Measurements from ENCODE around the gene MTA3.

DNA sequence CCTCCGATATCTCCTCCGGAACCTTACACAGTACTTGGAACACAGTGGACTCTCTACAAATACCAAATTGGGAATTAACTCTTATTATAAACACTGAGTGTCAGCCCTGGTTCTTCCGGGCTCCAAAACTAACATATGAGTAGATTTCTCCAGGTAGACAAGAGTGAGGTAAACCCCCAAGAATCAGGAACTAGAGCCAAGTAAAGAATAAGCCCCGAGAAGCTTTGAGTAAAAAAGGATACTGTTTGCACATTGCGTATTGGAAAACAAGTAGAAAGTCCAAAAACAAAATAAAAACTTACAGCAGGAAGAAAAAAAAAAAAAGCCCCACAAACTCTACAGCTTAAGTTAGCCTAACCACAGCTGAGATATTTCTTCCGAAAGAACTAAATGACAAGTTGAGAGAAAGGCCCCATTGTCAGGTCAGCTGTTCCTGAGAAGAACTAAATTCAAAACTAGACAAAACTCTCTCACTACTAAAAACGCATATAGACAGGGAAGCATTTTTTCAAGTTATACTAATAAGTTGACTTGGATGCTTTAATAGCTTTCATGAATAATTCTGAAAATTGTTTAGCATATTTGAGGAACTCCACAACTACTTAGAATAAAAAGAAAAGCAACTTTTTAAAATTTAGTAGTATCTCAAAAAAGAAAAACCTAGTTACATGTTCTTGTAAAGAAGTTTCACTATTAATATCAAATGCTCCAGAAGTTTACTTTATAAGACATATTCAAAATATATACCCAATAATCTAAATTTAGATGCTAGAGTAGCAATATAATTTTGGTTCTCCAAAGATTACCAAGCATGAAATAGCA, 228.2 kb downstream of the MTA3 start:
- TF ChIP-seq, protein P1, sequence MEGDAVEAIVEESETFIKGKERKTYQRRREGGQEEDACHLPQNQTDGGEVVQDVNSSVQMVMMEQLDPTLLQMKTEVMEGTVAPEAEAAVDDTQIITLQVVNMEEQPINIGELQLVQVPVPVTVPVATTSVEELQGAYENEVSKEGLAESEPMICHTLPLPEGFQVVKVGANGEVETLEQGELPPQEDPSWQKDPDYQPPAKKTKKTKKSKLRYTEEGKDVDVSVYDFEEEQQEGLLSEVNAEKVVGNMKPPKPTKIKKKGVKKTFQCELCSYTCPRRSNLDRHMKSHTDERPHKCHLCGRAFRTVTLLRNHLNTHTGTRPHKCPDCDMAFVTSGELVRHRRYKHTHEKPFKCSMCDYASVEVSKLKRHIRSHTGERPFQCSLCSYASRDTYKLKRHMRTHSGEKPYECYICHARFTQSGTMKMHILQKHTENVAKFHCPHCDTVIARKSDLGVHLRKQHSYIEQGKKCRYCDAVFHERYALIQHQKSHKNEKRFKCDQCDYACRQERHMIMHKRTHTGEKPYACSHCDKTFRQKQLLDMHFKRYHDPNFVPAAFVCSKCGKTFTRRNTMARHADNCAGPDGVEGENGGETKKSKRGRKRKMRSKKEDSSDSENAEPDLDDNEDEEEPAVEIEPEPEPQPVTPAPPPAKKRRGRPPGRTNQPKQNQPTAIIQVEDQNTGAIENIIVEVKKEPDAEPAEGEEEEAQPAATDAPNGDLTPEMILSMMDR (conservative IDR thresholded peaks at IDR 0.05 in 1 of 2, IDR thresholded peaks at IDR 0.05 in 1 of 2; ENCODE audit: low read depth in 1 of 2, low read length in 2 of 2) = no peak
- TF ChIP-seq EZH2 (IDR thresholded peaks at IDR 0.05; ENCODE audit: low read length, missing control alignments) = no peak

Measured in fibroblast of lung (primary cell).